MM.1S (cell line): Measurements from ENCODE around the gene ZNF850.
"Not testable (repeated sequence)": the region's sequence is repeated elsewhere in the genome, so short reads cannot be mapped to it uniquely, and the experiment has no call there.

Experiments
- DNase-seq: peaks from one replicate; pipeline ENCODE4 v3.0.0-alpha.2; 2015
- H2AFZ ChIP-seq: fragments of 300-600 bp; sonication (generic); 2 replicates; pipeline ENCODE4 v1.6.0; 2016; ENCODE audit warnings: antibody characterized with exemption, low read length
- H3F3A ChIP-seq: fragments of 300-600 bp; sonication (generic); 2 replicates; pipeline ENCODE4 v1.6.1; 2016; ENCODE audit warnings: mild to moderate bottlenecking, antibody characterized with exemption, low read length, moderate library complexity, mixed read lengths; ENCODE audit not compliant: insufficient read depth
- H3K27ac ChIP-seq: fragments of 300-600 bp; sonication (generic); 2 replicates; pipeline ENCODE4 v1.5.1; 2016; ENCODE audit warnings: mild to moderate bottlenecking, low read length
- H3K27me3 ChIP-seq: fragments of 300-600 bp; sonication (generic); replicated peaks from 2 replicates; pipeline ENCODE4 v1.6.0; 2016; ENCODE audit warnings: low read length; ENCODE audit not compliant: insufficient read depth
- H3K36me3 ChIP-seq: fragments of 300-600 bp; sonication (generic); replicated peaks from 2 replicates; pipeline ENCODE4 v1.6.1; 2016; ENCODE audit warnings: mild to moderate bottlenecking, low read length, mixed read lengths; ENCODE audit not compliant: insufficient read depth
- H3K4me1 ChIP-seq: fragments of 300-600 bp; sonication (generic); 2 replicates; pipeline ENCODE4 v1.6.1; 2016; ENCODE audit warnings: low read length, mixed read lengths
- H3K4me2 ChIP-seq: fragments of 300-600 bp; sonication (generic); 2 replicates; pipeline ENCODE4 v1.6.0; 2016; ENCODE audit warnings: low read depth, low read length
- H3K4me3 ChIP-seq: fragments of 300-600 bp; sonication (generic); 2 replicates; pipeline ENCODE4 v1.5.1; 2016; ENCODE audit warnings: low read length, mixed read lengths
- H3K79me2 ChIP-seq: fragments of 300-600 bp; sonication (generic); 2 replicates; pipeline ENCODE4 v1.6.1; 2016; ENCODE audit warnings: mixed run types, low read length, mixed read lengths
- H3K9ac ChIP-seq: fragments of 300-600 bp; sonication (generic); 2 replicates; pipeline ENCODE4 v1.6.1; 2016; ENCODE audit warnings: low read length, mixed read lengths
- H3K9me2 ChIP-seq: fragments of 300-600 bp; sonication (generic); replicated peaks from 2 replicates; pipeline ENCODE4 v1.6.1; 2016; ENCODE audit warnings: mild to moderate bottlenecking, low read length, mixed read lengths; ENCODE audit not compliant: insufficient read depth
- H3K9me3 ChIP-seq: fragments of 300-600 bp; sonication (generic); replicated peaks from 2 replicates; pipeline ENCODE4 v1.6.1; 2016; ENCODE audit warnings: mild to moderate bottlenecking, low read length, mixed read lengths; ENCODE audit not compliant: insufficient read depth
- H4K20me1 ChIP-seq: fragments of 300-600 bp; sonication (generic); 2 replicates; pipeline ENCODE4 v1.6.1; 2016; ENCODE audit warnings: mild to moderate bottlenecking, low read length, moderate library complexity, mixed read lengths; ENCODE audit not compliant: insufficient read depth
- EZH2 ChIP-seq: fragments of 300-600 bp; sonication (generic); optimal IDR thresholded peaks from 2 replicates; pipeline ENCODE3; 2017; ENCODE audit warnings: low read depth, mild to moderate bottlenecking, antibody characterized with exemption, low read length, mixed read lengths
- EZH2phosphoT487 ChIP-seq: fragments of 300-600 bp; sonication (generic); IDR thresholded peaks from 2 replicates; pipeline ENCODE4 v1.6.1; 2018; ENCODE audit warnings: antibody characterized with exemption, low read length
- TF ChIP-seq, protein P1 (sequence below): fragments of 300-600 bp; sonication (generic); IDR thresholded peaks from 2 replicates; pipeline ENCODE4 v1.5.1; 2016; ENCODE audit warnings: antibody characterized with exemption, low read length, mixed read lengths

ZNF850 gene

DNA sequence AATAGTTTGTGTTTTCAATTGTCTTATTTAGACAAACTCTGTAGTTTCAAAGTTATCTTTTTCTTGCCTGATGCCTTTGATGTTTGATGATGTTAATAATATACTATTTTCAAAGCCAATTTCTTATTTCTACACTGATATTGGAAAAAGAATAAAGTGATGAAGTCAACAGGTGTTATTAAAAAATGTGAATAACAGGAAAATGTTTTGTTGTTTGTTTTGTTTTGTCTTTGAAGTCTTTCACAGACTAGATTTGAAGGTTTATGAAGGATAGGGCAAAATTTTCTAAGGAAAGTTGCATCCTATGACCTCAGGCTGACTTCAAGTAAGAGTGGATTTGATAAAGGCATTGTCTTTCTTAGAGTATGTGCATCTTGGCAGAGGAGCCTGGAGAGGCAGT, 34.4 kb upstream of the ZNF850 start:
- no peak overlapping the region for H3K27ac ChIP-seq
- H3K4me3 ChIP-seq, result no peak overlapping the region
- no peaks in the 10 kb centered on the region for H3F3A ChIP-seq
- H2AFZ ChIP-seq, result no peak overlapping the region
- H3K79me2 ChIP-seq, result no peaks in the 10 kb centered on the region
- H3K9me2 ChIP-seq, result no peaks in the 10 kb centered on the region
- no peaks in the 10 kb centered on the region for H3K9me3 ChIP-seq
- TF ChIP-seq, protein P1, sequence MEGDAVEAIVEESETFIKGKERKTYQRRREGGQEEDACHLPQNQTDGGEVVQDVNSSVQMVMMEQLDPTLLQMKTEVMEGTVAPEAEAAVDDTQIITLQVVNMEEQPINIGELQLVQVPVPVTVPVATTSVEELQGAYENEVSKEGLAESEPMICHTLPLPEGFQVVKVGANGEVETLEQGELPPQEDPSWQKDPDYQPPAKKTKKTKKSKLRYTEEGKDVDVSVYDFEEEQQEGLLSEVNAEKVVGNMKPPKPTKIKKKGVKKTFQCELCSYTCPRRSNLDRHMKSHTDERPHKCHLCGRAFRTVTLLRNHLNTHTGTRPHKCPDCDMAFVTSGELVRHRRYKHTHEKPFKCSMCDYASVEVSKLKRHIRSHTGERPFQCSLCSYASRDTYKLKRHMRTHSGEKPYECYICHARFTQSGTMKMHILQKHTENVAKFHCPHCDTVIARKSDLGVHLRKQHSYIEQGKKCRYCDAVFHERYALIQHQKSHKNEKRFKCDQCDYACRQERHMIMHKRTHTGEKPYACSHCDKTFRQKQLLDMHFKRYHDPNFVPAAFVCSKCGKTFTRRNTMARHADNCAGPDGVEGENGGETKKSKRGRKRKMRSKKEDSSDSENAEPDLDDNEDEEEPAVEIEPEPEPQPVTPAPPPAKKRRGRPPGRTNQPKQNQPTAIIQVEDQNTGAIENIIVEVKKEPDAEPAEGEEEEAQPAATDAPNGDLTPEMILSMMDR, result no peak
- TF ChIP-seq EZH2, result no peak
- no peak for TF ChIP-seq EZH2phosphoT487
- no peak overlapping the region for H3K9ac ChIP-seq
- H3K4me1 ChIP-seq, result no peaks in the 10 kb centered on the region
- H4K20me1 ChIP-seq, result no peaks in the 10 kb centered on the region
- no peak for DNase-seq
- no peaks in the 10 kb centered on the region for H3K36me3 ChIP-seq
- H3K27me3 ChIP-seq, result no peaks in the 10 kb centered on the region
- no peak overlapping the region for H3K4me2 ChIP-seq

DNA sequence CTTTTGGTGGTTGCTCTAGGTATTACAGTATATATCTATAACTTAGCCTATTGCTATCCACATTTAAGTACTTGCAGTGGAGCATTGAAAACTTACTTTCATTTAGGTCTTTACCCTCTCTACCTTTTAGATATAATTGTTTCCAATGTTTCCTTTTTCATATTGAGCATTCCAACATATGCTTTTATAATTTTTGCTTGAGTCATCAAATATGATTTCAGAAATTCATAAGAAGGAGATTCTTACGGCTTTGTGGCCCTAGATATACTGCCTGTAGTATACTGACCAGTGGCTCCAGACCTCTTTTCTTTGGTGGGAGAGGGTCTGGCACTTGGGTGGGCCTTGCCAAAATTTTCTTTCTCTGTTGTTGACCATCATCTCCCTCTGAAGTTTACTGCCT, 32.8 kb upstream of the ZNF850 start:
- H3K9me2 ChIP-seq, result no peaks in the 10 kb centered on the region
- TF ChIP-seq EZH2, result no peak
- TF ChIP-seq, protein P1, result no peak
- TF ChIP-seq EZH2phosphoT487, result no peak
- DNase-seq, result no peak
- no peaks in the 10 kb centered on the region for H3K79me2 ChIP-seq
- no peak overlapping the region for H3K4me3 ChIP-seq
- no peaks in the 10 kb centered on the region for H3K4me1 ChIP-seq
- no peak overlapping the region for H3K9ac ChIP-seq
- H3K9me3 ChIP-seq, result no peaks in the 10 kb centered on the region
- H4K20me1 ChIP-seq, result no peaks in the 10 kb centered on the region
- H3K4me2 ChIP-seq, result no peak overlapping the region
- H3F3A ChIP-seq, result no peaks in the 10 kb centered on the region
- H3K27ac ChIP-seq, result no peak overlapping the region
- H3K27me3 ChIP-seq, result no peaks in the 10 kb centered on the region
- no peaks in the 10 kb centered on the region for H3K36me3 ChIP-seq
- no peak overlapping the region for H2AFZ ChIP-seq

DNA sequence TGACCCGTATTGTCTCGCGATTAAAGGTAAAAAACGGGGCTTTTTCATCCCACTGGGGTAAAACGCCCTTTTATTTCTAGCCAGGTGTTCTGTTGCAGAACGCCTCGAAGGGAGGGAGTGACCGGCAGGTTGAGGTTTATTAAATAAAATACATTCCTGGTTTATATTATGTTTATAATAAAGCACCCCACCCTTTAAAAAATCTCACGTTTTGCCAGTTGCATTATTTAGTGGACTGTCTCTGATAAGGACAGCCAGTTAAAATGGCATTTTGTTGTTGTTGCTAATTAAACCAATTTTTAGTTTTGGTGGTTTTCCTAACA, 25.1 kb upstream of the ZNF850 start:
- no peak for TF ChIP-seq EZH2
- Histone ChIP-seq H4K20me1 (no peaks in the 10 kb centered on the region), H3K9me2 (no peaks in the 10 kb centered on the region), H3K27me3 (no peaks in the 10 kb centered on the region), H2AFZ (no peak overlapping the region), H3K9ac (no peak overlapping the region), H3F3A (no peaks in the 10 kb centered on the region), H3K36me3 (no peaks in the 10 kb centered on the region), H3K4me2 (no peak overlapping the region), H3K27ac (no peak overlapping the region), H3K79me2 (no peaks in the 10 kb centered on the region), H3K9me3 (no peaks in the 10 kb centered on the region), H3K4me1 (no peaks in the 10 kb centered on the region), H3K4me3 (no peak overlapping the region)
- no peak for DNase-seq

DNA sequence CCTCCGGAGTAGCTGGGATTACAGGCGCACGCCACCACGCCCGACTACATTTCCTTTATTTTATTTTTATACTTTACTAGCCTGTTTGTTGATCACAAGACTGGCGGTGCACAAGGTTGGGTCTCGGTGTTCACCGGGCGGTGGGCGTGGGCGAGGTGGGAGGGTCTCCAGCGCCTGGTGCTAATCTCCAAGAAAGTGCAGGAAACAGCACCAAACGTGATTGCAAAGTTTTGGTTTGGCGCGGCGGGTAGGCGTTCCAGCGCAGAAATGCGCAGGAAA, 24.0 kb upstream of the ZNF850 start:
- Histone ChIP-seq H2AFZ (no peak overlapping the region), H3K27me3 (no peaks in the 10 kb centered on the region), H4K20me1 (no peaks in the 10 kb centered on the region), H3K27ac (no peak overlapping the region), H3K36me3 (no peaks in the 10 kb centered on the region), H3K9me2 (no peaks in the 10 kb centered on the region), H3K4me1 (no peaks in the 10 kb centered on the region), H3F3A (no peaks in the 10 kb centered on the region), H3K4me3 (no peak overlapping the region), H3K79me2 (no peaks in the 10 kb centered on the region), H3K9ac (no peak overlapping the region), H3K4me2 (no peak overlapping the region), H3K9me3 (no peaks in the 10 kb centered on the region)
- TF ChIP-seq EZH2 (no peak), EZH2phosphoT487 (no peak)
- no peak for DNase-seq

DNA sequence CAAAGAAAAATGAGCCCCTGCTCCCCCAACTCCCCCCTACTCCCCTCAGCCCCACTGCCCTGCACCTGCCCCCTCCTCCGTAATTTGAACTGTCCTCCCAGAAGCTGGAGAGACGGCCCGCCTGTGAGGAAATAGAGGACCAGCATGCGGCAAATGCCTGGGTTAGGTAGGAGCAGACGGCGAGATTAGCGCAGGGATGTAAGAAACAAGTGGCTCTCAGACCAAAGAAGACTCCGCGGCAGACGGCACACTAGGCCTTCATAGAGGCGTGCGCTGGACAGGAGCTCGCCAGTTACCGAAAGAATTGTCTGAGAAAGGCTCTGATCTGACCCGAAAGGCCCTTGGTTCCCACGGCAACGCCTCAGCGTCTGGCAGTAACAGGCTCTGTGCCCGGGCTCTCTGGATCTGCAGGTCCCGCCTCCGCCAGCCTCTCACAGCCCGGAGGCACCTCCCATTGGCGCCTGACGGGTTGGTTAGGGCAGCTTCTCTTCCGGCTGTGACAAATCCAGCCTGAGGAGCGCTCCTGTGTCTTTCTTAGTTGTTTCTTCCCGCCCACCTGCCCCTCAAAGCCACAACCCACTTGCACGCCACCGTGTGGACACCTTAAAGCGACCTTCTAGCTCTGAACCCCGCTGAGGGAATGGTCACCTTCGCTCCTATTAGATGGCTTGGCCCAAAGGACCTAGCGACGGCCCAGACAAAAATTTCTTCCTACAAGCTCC, 19.0 kb upstream of the ZNF850 start:
- H3K9me3 ChIP-seq, H3K27ac ChIP-seq, H3K36me3 ChIP-seq, H3K4me1 ChIP-seq, H3K79me2 ChIP-seq, H3K9me2 ChIP-seq, H4K20me1 ChIP-seq, H3K4me3 ChIP-seq, DNase-seq, H2AFZ ChIP-seq, H3K27me3 ChIP-seq, H3K9ac ChIP-seq, H3F3A ChIP-seq, H3K4me2 ChIP-seq: not testable (repeated sequence)
